GM12892 (cell line): ENCODE measurements around the gene TRDMT1.

Experiments used
- POLR2A ChIP-seq: IDR thresholded peaks from 2 replicates; pipeline ENCODE4 v1.6.1; 2011; ENCODE audit warnings: low read depth, low read length, control low read depth
- POLR2AphosphoS5 ChIP-seq: IDR thresholded peaks from 2 replicates; pipeline ENCODE4 v1.6.1; 2011; ENCODE audit warnings: low read depth, low read length, control low read depth
- TAF1 ChIP-seq: IDR thresholded peaks from 2 replicates; pipeline ENCODE4 v1.6.1; 2011; ENCODE audit warnings: low read depth, mild to moderate bottlenecking, control low read depth, low read length, borderline replicate concordance

DNA sequence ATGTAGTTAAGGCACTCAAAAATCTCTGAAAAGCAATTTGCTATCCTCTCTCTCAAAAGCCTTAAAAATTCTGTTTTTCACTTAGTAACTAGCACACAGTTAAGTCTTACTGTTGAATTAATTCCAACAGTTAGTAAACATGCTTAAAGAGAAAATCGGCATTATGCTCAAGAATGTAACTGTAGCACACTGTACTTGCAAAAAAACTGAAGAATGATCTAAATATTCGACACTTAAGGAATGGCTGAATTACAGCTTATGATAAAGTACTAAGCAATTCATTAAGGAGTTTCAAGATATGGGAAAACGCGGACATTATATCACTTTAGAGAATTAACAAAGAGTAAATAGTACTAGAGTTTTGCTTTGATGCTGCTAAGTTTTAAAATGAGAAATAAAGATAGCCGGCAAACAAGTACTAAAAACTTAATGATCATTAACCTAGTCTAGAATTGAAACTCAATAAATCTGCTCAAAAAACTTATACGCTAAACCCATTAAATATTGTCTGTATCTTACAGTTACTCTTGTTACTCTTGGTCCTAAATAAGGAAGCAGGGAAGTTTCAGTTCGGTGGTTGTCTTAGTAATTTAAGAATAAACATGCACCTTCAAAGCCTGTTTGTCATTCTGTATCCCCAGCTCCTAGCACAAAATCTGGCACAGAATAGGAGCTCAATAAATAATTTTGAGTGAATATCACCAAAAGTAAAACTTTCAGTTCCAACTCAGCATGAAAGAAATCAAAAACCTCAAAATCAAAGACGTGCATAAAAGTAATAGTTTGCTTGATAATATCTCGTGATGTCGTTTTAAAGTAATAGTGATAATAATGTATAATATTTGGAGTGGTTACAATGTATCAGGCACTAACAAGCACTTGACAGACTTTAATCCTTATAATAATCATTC lies 1.2 kb downstream of the TRDMT1 start:
- TF ChIP-seq TAF1, result no peak
- no peak for TF ChIP-seq POLR2A
- no peak for TF ChIP-seq POLR2AphosphoS5
